SKM-1 treated with dmso at 0.1 percent for 144 hours (cell line): Measurements from ENCODE around the gene ZNF490.
"Not testable (repeated sequence)": the region's sequence is repeated elsewhere in the genome, so short reads cannot be mapped to it uniquely, and the experiment has no call there.

ENCODE experiments used
- DNase-seq: peaks from one replicate; lab custom pipeline; 2025; ENCODE audit not compliant: unreplicated experiment; lab: John Stamatoyannopoulos, UW

The ZNF490 gene

GRCh38 chr19:12610540-12611360 lies at the start of gene ZNF490, which contains the start of gene ZNF791:
Gene ZNF490 (minus strand): TSS chr19:12610813. CDS start chr19:12610680, 133 bp downstream.
Gene ZNF791 (plus strand): TSS chr19:12610920. CDS start chr19:12611080, 160 bp downstream.
- DNase-seq: peak; percentile 95

- DNase-seq: no peak
Observed at GRCh38 chr19:12657966-12658365, 47.4 kb upstream of the ZNF490 start.

GRCh38 chr19:12656899-12657571 lies 46.4 kb upstream of the ZNF490 start:
- DNase-seq: no peak

- no peak for DNase-seq
Observed at GRCh38 chr19:12655546-12655945, 44.9 kb upstream of the ZNF490 start.

- DNase-seq: no peak
Observed at GRCh38 chr19:12652219-12652618, 41.6 kb upstream of the ZNF490 start.

GRCh38 chr19:12649941-12650340 lies 39.3 kb upstream of the ZNF490 start:
- DNase-seq: no peak

GRCh38 chr19:12648088-12648487 lies 37.5 kb upstream of the ZNF490 start:
- no peak for DNase-seq

- no peak for DNase-seq
Observed at GRCh38 chr19:12647490-12648071, 37.0 kb upstream of the ZNF490 start.

GRCh38 chr19:12647047-12647446 lies 36.4 kb upstream of the ZNF490 start:
- no peak for DNase-seq

GRCh38 chr19:12646551-12646950 lies 35.9 kb upstream of the ZNF490 start:
- DNase-seq: no peak

- not testable (repeated sequence) for DNase-seq
Observed at GRCh38 chr19:12643716-12644115, 33.1 kb upstream of the ZNF490 start.

- DNase-seq: no peak
Observed at GRCh38 chr19:12642506-12642905, 31.9 kb upstream of the ZNF490 start.

- no peak for DNase-seq
Observed at GRCh38 chr19:12641456-12641855, 30.8 kb upstream of the ZNF490 start.

- peak; percentile 81 for DNase-seq
Observed at GRCh38 chr19:12639901-12640613, 29.4 kb upstream of the ZNF490 start.

GRCh38 chr19:12638611-12639182 lies 28.1 kb upstream of the ZNF490 start:
- no peak for DNase-seq

GRCh38 chr19:12636631-12637030 lies 26.0 kb upstream of the ZNF490 start:
- no peak for DNase-seq

GRCh38 chr19:12629215-12629614 lies 18.6 kb upstream of the ZNF490 start:
- DNase-seq: no peak

- no peak for DNase-seq
Observed at GRCh38 chr19:12628040-12629022, 17.7 kb upstream of the ZNF490 start.

- DNase-seq: no peak
Observed at GRCh38 chr19:12626958-12627357, 16.3 kb upstream of the ZNF490 start.
